GM10266 (cell line): ENCODE results near the gene SGCD.
"Not testable (repeated sequence)": the region's sequence is repeated elsewhere in the genome, so short reads cannot be mapped to it uniquely, and the experiment has no call there.

Experiments used
- DNase-seq: peaks from one replicate; pipeline ENCODE4 v3.0.0; 2012; ENCODE audit errors: extremely low spot score
- TF ChIP-seq, protein P1 (sequence below): IDR thresholded peaks from 2 replicates; pipeline ENCODE4 v1.5.1; 2012; ENCODE audit warnings: mild to moderate bottlenecking, low read depth; ENCODE audit not compliant: control insufficient read depth, insufficient read depth; ENCODE audit errors: missing control alignments

The SGCD gene

GRCh38 chr5:156591631-156592030 is 264.7 kb downstream of the SGCD start:
- TF ChIP-seq, protein P1, sequence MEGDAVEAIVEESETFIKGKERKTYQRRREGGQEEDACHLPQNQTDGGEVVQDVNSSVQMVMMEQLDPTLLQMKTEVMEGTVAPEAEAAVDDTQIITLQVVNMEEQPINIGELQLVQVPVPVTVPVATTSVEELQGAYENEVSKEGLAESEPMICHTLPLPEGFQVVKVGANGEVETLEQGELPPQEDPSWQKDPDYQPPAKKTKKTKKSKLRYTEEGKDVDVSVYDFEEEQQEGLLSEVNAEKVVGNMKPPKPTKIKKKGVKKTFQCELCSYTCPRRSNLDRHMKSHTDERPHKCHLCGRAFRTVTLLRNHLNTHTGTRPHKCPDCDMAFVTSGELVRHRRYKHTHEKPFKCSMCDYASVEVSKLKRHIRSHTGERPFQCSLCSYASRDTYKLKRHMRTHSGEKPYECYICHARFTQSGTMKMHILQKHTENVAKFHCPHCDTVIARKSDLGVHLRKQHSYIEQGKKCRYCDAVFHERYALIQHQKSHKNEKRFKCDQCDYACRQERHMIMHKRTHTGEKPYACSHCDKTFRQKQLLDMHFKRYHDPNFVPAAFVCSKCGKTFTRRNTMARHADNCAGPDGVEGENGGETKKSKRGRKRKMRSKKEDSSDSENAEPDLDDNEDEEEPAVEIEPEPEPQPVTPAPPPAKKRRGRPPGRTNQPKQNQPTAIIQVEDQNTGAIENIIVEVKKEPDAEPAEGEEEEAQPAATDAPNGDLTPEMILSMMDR = no peak
- no peak for DNase-seq

- DNase-seq = no peak
- TF ChIP-seq, protein P1 = no peak
Observed at GRCh38 chr5:156593546-156593945, 266.6 kb downstream of the SGCD start.

GRCh38 chr5:156594406-156594805 is 267.4 kb downstream of the SGCD start:
- TF ChIP-seq, protein P1 = no peak
- DNase-seq = no peak

DNA sequence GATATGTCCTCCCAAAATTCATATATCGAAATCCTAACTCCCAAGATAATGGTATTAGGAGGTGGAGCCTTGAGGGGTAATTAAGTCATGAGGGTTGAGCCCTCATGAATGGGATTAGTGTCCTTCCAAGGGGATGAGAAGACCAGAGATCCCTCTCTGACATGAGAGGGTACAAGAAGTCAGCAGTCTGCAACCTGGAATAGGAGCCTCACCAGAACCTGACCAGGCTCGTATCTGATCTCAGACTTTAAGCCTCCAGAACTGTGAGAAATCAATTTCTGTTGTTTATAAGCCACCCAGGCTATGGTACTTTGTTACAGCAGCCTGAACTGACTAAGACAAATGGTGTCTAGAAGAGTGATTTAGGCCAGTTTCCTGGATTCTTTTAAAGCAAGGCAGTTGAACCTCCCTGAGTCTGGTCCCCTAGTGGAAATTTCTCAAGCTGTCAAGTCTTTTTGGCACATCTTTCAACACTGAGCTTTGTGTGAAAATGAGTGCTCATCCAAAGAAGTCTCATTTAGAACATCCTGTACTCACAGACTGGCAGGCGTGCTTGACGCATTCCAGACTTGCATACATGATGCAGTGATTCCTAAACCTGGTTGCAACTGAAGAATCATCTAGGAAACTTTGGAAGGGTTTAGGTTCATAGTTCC is 268.3 kb downstream of the SGCD start:
- DNase-seq = no peak
- TF ChIP-seq, protein P1 = no peak

DNA sequence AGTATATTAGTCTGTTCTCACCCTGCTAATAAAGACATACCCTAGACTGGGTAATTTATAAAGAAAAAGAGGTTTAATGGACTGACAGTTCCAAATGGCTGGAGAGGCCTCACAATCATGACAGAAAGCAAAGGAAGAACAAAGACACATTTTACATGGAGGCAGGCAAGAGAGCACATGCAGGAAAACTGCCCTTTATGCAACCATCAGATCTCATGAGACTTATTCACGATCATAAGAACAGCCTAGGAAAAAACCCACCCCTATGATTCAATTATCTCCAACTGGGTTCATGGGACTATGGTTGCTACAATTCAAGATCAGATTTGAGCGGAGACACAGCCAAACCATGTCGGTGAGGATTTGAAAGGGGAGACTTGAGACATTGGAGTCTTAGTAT is 270.3 kb downstream of the SGCD start:
- TF ChIP-seq, protein P1 = no peak

GRCh38 chr5:156598964-156599363 is 272.0 kb downstream of the SGCD start:
- DNase-seq = no peak
- TF ChIP-seq, protein P1 = no peak

More for the DNA sequence above, 270.3 kb downstream of the SGCD start:
- DNase-seq = no peak

DNA sequence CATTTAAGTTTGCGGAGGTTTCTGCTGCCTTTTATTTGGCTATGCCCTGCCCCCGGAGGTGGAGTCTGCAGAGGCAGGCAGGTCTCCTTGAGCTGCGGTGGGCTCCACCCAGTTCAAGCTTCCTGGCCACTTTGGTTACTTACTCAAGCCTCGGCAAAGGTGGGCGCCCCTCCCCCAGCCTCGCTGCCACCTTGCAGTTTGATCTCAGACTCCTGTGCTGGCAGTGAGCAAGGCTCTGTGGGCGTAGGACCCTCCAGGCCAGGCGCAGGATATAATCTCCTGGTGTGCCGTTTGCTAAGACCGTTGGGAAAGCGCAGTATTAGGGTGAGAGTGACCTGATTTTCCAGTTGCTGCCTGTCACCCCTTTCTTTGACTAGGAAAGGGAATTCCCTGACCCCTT is 283.6 kb downstream of the SGCD start:
- not testable (repeated sequence) for DNase-seq

DNA sequence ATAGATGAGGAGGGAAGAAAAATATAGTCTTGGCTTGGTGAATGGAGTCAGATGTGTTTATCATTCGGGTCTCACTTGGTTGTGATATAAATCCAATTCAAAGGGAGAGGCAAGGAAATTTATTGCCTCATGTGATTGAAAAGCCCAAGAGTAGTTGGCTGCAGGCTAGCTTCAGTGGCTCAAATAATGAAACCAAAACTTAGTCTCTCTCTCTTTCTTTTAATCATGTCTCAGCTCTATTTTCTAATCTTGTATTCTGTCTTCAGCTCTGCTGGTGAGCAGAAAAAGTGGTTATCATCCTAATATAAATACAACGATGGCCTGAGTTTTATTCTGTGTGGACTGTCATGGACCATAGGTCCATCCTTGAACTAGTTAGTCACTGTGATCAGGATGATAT is 288.9 kb downstream of the SGCD start:
- TF ChIP-seq, protein P1 = no peak
- DNase-seq = no peak
